ENCODE data around the gene GTF2H3. TPM values are rescaled to one million over a fixed set of nuclear protein-coding genes. Genes with fewer than 3 reads are reported as not detected.

Gene GTF2H3
- total and polyA plus RNA-seq, 2 experiments from 2014 or later: 10.5 to 27.7 TPM

DNA sequence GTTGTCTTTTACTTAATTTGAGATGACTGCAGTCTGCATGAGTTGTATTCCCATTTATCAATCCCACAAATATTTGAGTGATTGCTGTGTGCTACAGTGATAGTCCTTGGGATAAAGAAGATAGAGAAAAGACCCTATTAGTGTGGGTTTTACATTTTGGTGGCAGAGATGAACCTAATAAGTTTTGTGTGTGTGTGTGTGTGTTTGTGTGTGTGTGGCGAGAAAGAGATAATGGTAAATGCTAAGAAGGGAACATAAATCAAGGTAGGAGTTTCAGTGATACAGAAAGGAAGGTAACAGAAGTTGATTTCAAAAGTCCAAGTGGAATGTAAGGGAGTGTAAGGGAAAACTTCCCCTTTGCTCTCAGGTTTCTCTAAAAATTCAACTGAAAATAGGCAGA lies 34.3 kb upstream of the GTF2H3 start:
- no peak overlapping the region for H3K27ac Mint-ChIP-seq

GRCh38 chr12:123599721-123600120 lies 33.9 kb upstream of the GTF2H3 start:
- Histone ChIP-seq H3K79me2 (replicated peaks; ENCODE audit: insufficient read depth) (peaks cover 42% of the 10 kb centered on the region), H3K36me3 (ENCODE audit: insufficient read depth) (peaks cover 25% of the 10 kb centered on the region), H4K20me1 (replicated peaks; ENCODE audit: insufficient read depth) (peaks cover 23% of the 10 kb centered on the region), H3K27ac (ENCODE audit: low read depth) (no peak overlapping the region), H3K27me3 (ENCODE audit: insufficient read depth) (no peaks in the 10 kb centered on the region), H3F3A (replicated peaks; ENCODE audit: low read depth) (peaks cover 3% of the 10 kb centered on the region; the same call in 1 of the 2 replicates), H3K4me1 (ENCODE audit: insufficient read depth) (peaks cover 4% of the 10 kb centered on the region; the same call in 1 of the 2 replicates), H3K9me2 (ENCODE audit: insufficient read depth) (no peaks in the 10 kb centered on the region), H3K4me3 (no peak overlapping the region), H2AFZ (no peak overlapping the region), H3K4me2 (no peak overlapping the region)
- TF ChIP-seq CTCF (conservative IDR thresholded peaks at IDR 0.05; ENCODE audit: low read depth in 2 of 2) (no peak), ZNF114 (CRISPR knock-in tag; IDR thresholded peaks at IDR 0.05) (no peak)
- H3K4me1 Mint-ChIP-seq: peaks cover 9% of the 10 kb centered on the region
- H3K27me3 Mint-ChIP-seq (ENCODE audit: insufficient read depth, low read depth, poor library complexity): peaks cover 5% of the 10 kb centered on the region
- peaks cover 4% of the 10 kb centered on the region; the same call in 2 of the 3 replicates for H3K9me3 Mint-ChIP-seq
- H3K36me3 Mint-ChIP-seq (ENCODE audit: low read depth): peaks cover 46% of the 10 kb centered on the region
- no peak overlapping the region for H3K27ac Mint-ChIP-seq
- no peak for DNase-seq (ENCODE audit: low spot score)
- H3K4me3 Mint-ChIP-seq: peak overlapping the region; percentile 26; the same call in 1 of the 3 replicates
- ATAC-seq: no peak

More for the DNA sequence above, 34.3 kb upstream of the GTF2H3 start:
- Histone ChIP-seq H3K27me3 (ENCODE audit: insufficient read depth) (no peaks in the 10 kb centered on the region), H3K4me1 (ENCODE audit: insufficient read depth) (peaks cover 4% of the 10 kb centered on the region; the same call in 1 of the 2 replicates), H3K36me3 (ENCODE audit: insufficient read depth) (peaks cover 25% of the 10 kb centered on the region), H3K4me3 (no peak overlapping the region), H3K27ac (ENCODE audit: low read depth) (no peak overlapping the region), H3F3A (replicated peaks; ENCODE audit: low read depth) (peaks cover 3% of the 10 kb centered on the region; the same call in 1 of the 2 replicates), H3K79me2 (replicated peaks; ENCODE audit: insufficient read depth) (peaks cover 38% of the 10 kb centered on the region), H4K20me1 (replicated peaks; ENCODE audit: insufficient read depth) (peaks cover 21% of the 10 kb centered on the region), H3K4me2 (no peak overlapping the region), H2AFZ (no peak overlapping the region), H3K9me2 (ENCODE audit: insufficient read depth) (no peaks in the 10 kb centered on the region)
- Mint-ChIP-seq H3K36me3 (ENCODE audit: low read depth) (peaks cover 44% of the 10 kb centered on the region), H3K4me3 (no peak overlapping the region; the same call in 2 of the 3 replicates), H3K9me3 (peaks cover 4% of the 10 kb centered on the region; the same call in 2 of the 3 replicates), H3K4me1 (peaks cover 9% of the 10 kb centered on the region), H3K27me3 (ENCODE audit: insufficient read depth, low read depth, poor library complexity) (peaks cover 5% of the 10 kb centered on the region)
- ATAC-seq (no peak), DNase-seq (ENCODE audit: low spot score) (no peak)
- TF ChIP-seq POLR2AphosphoS5 (IDR thresholded peaks at IDR 0.05; ENCODE audit: low read depth) (no peak), CREB1 (CRISPR knock-in tag; IDR thresholded peaks at IDR 0.05; ENCODE audit: low read depth) (no peak), EZH2 (IDR thresholded peaks at IDR 0.05; ENCODE audit: low read depth, unreplicated experiment) (no peak), ZNF331 (CRISPR knock-in tag; IDR thresholded peaks at IDR 0.05; ENCODE audit: low read depth) (no peak)

DNA sequence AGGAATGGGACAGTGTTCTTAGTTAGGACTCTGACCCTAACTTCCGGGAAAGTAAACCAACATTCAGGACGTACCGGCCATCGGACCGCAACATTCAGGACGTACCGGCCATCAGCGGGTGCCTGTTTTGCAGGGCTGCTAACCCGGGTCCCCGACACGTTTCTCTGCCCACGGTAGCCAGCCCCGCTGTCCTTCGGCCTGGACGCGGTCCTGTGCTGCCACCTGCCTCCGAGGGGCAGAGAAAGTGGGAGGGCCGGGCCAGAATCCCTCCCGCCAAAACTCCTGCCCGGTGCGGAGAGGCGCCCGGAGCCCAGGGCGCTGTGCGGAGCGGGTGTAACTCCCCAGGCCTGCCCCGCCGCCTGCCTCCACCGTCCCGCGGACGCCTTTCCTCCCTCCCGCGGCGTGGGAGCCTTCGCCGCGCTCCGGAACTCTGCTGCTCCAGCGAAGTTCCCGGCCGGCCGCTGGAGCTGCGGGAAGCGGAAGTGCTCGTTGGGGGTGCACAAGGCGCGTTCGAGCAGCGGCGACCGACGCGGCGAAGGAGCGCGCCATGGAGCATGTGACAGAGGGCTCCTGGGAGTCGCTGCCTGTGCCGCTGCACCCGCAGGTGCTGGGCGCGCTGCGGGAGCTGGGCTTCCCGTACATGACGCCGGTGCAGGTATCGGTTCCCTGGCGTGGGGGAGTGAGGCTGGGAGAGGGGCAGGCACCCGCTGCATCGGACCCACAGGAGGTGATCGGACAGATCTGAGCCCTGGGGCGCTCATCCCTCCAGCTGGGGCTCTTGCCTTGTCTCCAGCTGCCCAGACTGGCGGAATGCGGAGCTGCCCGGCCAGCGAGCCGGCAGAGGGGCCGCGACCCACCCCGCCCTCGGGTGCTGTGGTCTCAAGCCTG lies 31.8 kb upstream of the GTF2H3 start, which contains the start of gene DDX55:
TSS of gene DDX55 (plus strand) at position 498 of the 888 bp plus-strand sequence. CDS start at position 548, 50 bp downstream.
- Histone ChIP-seq H3K27me3 (ENCODE audit: insufficient read depth) (no peaks in the 10 kb centered on the region), H3K79me2 (replicated peaks; ENCODE audit: insufficient read depth) (peaks cover 47% of the 10 kb centered on the region), H3K4me3 (peak within 1 kb of the TSS; percentile 100), H3K4me2 (peak within 1 kb of the TSS; percentile 99), H4K20me1 (replicated peaks; ENCODE audit: insufficient read depth) (peaks cover 15% of the 10 kb centered on the region), H3K36me3 (ENCODE audit: insufficient read depth) (peaks cover 23% of the 10 kb centered on the region), H3K9me2 (ENCODE audit: insufficient read depth) (no peaks in the 10 kb centered on the region), H3K27ac (ENCODE audit: low read depth) (peak within 1 kb of the TSS; percentile 85; the same call in 1 of the 2 replicates), H3K4me1 (ENCODE audit: insufficient read depth) (peaks cover 4% of the 10 kb centered on the region; the same call in 1 of the 2 replicates), H2AFZ (peak within 1 kb of the TSS; percentile 99), H3F3A (replicated peaks; ENCODE audit: low read depth) (no peaks in the 10 kb centered on the region; the same call in 1 of the 2 replicates)
- ATAC-seq: peak; percentile 97
- Mint-ChIP-seq H3K27me3 (ENCODE audit: insufficient read depth, low read depth, poor library complexity) (peaks cover 5% of the 10 kb centered on the region), H3K36me3 (ENCODE audit: low read depth) (peaks cover 48% of the 10 kb centered on the region), H3K9me3 (peaks cover 4% of the 10 kb centered on the region; the same call in 2 of the 3 replicates), H3K4me3 (peak within 1 kb of the TSS; percentile 86), H3K27ac (peak within 1 kb of the TSS; percentile 97), H3K4me1 (peaks cover 9% of the 10 kb centered on the region)
- peak; percentile 91 for DNase-seq (ENCODE audit: low spot score)
- TF ChIP-seq CREB1 (CRISPR knock-in tag; IDR thresholded peaks at IDR 0.05; ENCODE audit: low read depth): peak; percentile 91
- TF ChIP-seq EZH2 (IDR thresholded peaks at IDR 0.05; ENCODE audit: low read depth, unreplicated experiment): no peak
- TF ChIP-seq JUNB (IDR thresholded peaks at IDR 0.05; ENCODE audit: unreplicated experiment): no peak
- TF ChIP-seq CTCF (conservative IDR thresholded peaks at IDR 0.05; ENCODE audit: low read depth in 2 of 2): peak; percentile 42 to 58
- peak; percentile 97 for TF ChIP-seq POLR2AphosphoS5 (IDR thresholded peaks at IDR 0.05; ENCODE audit: low read depth)
- no peak for TF ChIP-seq ZNF114 (CRISPR knock-in tag; IDR thresholded peaks at IDR 0.05)
- no peak for TF ChIP-seq STAT1 (IDR thresholded peaks at IDR 0.05; ENCODE audit: unreplicated experiment)
- peak; percentile 78 for TF ChIP-seq ETS1 (IDR thresholded peaks at IDR 0.05)
- no peak for TF ChIP-seq NANOG (IDR thresholded peaks at IDR 0.05; ENCODE audit: borderline replicate concordance)

All from GM23338 (cell line).